ENCODE measurements around the gene KAZN. TPM values are rescaled to one million over a fixed set of nuclear protein-coding genes. Genes with fewer than 3 reads are reported as not detected.

The KAZN gene
- total and polyA plus RNA-seq, 2 donors from 2014 or later: 17.4 to 60.8 TPM

GRCh38 chr1:14912839-14913481 lies 314.5 kb downstream of the KAZN start:
- H3K4me1 ChIP-seq (ENCODE audit: control insufficient read depth in 2 of 3, insufficient read depth in 2 of 3, low read depth in 1 of 3, low read length in 3 of 3): peaks cover 3 to 26% (median 22%) of the 10 kb centered on the region in 3 donors
- no peak for TF ChIP-seq CTCF (IDR thresholded peaks at IDR 0.05; ENCODE audit: borderline replicate concordance, extremely low read depth, insufficient read depth)
- no peaks in the 10 kb centered on the region for H3K9me3 ChIP-seq (ENCODE audit: control insufficient read depth in 2 of 3, insufficient read depth in 1 of 3, low read length in 3 of 3)
- H3K4me3 ChIP-seq (ENCODE audit: low read length in 3 of 3): no peak overlapping the region
- no peaks in the 10 kb centered on the region for H3K36me3 ChIP-seq (ENCODE audit: control insufficient read depth in 2 of 3, insufficient read depth in 3 of 3, low read length in 3 of 3)
- no peak overlapping the region for H3K9ac ChIP-seq (ENCODE audit: low read length in 3 of 3)
- intact Hi-C loops (cut with DNase I): no loop called here
- H3K27ac ChIP-seq (ENCODE audit: low read depth in 2 of 2, low read length in 2 of 2): peak overlapping the region; percentile 64 to 70
- H3K27me3 ChIP-seq (ENCODE audit: control insufficient read depth, insufficient read depth, low read length): no peaks in the 10 kb centered on the region
- DNase-seq (peak in 1 of 5 donors; percentile 53), FAIRE-seq (no peak)

- no peaks in the 10 kb centered on the region for H3K27me3 ChIP-seq (ENCODE audit: control insufficient read depth, insufficient read depth, low read length)
- no peaks in the 10 kb centered on the region for H3K36me3 ChIP-seq (ENCODE audit: control insufficient read depth in 2 of 3, insufficient read depth in 3 of 3, low read length in 3 of 3)
- peak overlapping the region; percentile 64 to 70 for H3K27ac ChIP-seq (ENCODE audit: low read depth in 2 of 2, low read length in 2 of 2)
- peaks cover 3 to 26% (median 22%) of the 10 kb centered on the region in 3 donors for H3K4me1 ChIP-seq (ENCODE audit: control insufficient read depth in 2 of 3, insufficient read depth in 2 of 3, low read depth in 1 of 3, low read length in 3 of 3)
- H3K4me3 ChIP-seq (ENCODE audit: low read length in 3 of 3): no peak overlapping the region
- no peaks in the 10 kb centered on the region for H3K9me3 ChIP-seq (ENCODE audit: control insufficient read depth in 2 of 3, insufficient read depth in 1 of 3, low read length in 3 of 3)
- FAIRE-seq (no peak), DNase-seq (peak; percentile 58 to 88 (median 61))
- no peak overlapping the region for H3K9ac ChIP-seq (ENCODE audit: low read length in 3 of 3)
- intact Hi-C loops (cut with DNase I): no loop called here
- TF ChIP-seq CTCF (IDR thresholded peaks at IDR 0.05; ENCODE audit: borderline replicate concordance, extremely low read depth, insufficient read depth): no peak
These were observed 315.1 kb downstream of the KAZN start for GRCh38 chr1:14913482-14914177.

DNA sequence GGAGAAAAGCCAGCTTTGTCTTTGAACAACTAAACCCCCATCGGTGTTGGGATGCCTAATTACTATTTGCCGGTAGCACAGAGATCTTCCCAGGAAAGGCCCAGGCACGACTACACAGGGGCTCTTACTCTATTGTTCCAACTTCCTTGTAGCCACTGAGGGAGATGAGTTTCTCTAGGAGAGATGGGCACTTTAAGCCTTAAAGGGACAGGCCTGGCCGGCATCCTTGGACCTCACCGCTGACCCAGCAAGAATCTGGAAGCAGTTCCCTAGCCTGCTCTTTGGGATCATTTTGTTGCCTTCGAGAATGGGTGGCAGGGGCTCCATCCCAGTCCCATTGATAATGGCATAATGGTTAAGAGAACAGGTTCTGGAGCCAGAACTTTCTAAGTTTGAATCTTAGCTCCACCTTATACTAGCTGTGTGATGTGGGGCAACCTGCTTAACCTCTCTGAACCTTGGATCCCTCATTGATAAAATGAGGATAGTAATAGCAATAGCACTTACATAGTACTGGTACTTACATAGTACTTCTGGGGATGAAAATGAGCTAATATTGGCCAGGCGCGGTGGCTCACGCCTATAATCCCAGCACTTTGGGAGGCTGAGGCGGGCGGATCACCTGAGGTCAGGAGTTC lies 316.0 kb downstream of the KAZN start:
- FAIRE-seq: no peak
- Histone ChIP-seq H3K27me3 (ENCODE audit: control insufficient read depth, insufficient read depth, low read length) (no peaks in the 10 kb centered on the region), H3K9ac (ENCODE audit: low read length in 3 of 3) (no peak overlapping the region), H3K36me3 (ENCODE audit: control insufficient read depth in 2 of 3, insufficient read depth in 3 of 3, low read length in 3 of 3) (no peaks in the 10 kb centered on the region), H3K4me3 (ENCODE audit: low read length in 3 of 3) (no peak overlapping the region), H3K27ac (ENCODE audit: low read depth in 2 of 2, low read length in 2 of 2) (peak overlapping the region in 1 of 2 donors; percentile 61), H3K9me3 (ENCODE audit: control insufficient read depth in 2 of 3, insufficient read depth in 1 of 3, low read length in 3 of 3) (no peaks in the 10 kb centered on the region), H3K4me1 (ENCODE audit: control insufficient read depth in 2 of 3, insufficient read depth in 2 of 3, low read depth in 1 of 3, low read length in 3 of 3) (peaks cover 3 to 26% (median 22%) of the 10 kb centered on the region in 3 donors)
- no peak for DNase-seq
- no peak for TF ChIP-seq CTCF (IDR thresholded peaks at IDR 0.05; ENCODE audit: borderline replicate concordance, extremely low read depth, insufficient read depth)
- intact Hi-C loops (cut with DNase I): no loop called here

All from kidney (tissue), 14 donors.